GM18519 (cell line): Measurements from ENCODE around the gene PODNL1.
"Not testable (repeated sequence)": the region's sequence is repeated elsewhere in the genome, so short reads cannot be mapped to it uniquely, and the experiment has no call there.

Experiments
- ATAC-seq: cut with Tn5 transposase; IDR thresholded peaks from one replicate; pipeline ENCODE4 v1.9.1; 2021; ENCODE audit warnings: mild to moderate bottlenecking, moderate library complexity; ENCODE audit not compliant: unreplicated experiment, low FRiP score

The PODNL1 gene

GRCh38 chr19:13930402-13930801, 7.8 kb downstream of the PODNL1 start:
- ATAC-seq: no peak

GRCh38 chr19:13929956-13930355, 8.3 kb downstream of the PODNL1 start:
- no peak for ATAC-seq

GRCh38 chr19:13929340-13929739, 8.9 kb downstream of the PODNL1 start:
- no peak for ATAC-seq

GRCh38 chr19:13926715-13927114, 11.5 kb downstream of the PODNL1 start:
- ATAC-seq: no peak

GRCh38 chr19:13926010-13926409, 12.2 kb downstream of the PODNL1 start:
- no peak for ATAC-seq

GRCh38 chr19:13923194-13923987, 14.8 kb downstream of the PODNL1 start:
- no peak for ATAC-seq

- not testable (repeated sequence) for ATAC-seq
These were observed 16.1 kb downstream of the PODNL1 start for GRCh38 chr19:13922118-13922517.

- ATAC-seq: no peak
These were observed 17.1 kb downstream of the PODNL1 start for GRCh38 chr19:13920940-13921747.

- no peak for ATAC-seq
These were observed 17.7 kb downstream of the PODNL1 start for GRCh38 chr19:13920524-13920923.

GRCh38 chr19:13918726-13919411, 19.3 kb downstream of the PODNL1 start:
- no peak for ATAC-seq

GRCh38 chr19:13917888-13918406, 20.3 kb downstream of the PODNL1 start:
- no peak for ATAC-seq

- no peak for ATAC-seq
These were observed 23.4 kb downstream of the PODNL1 start for GRCh38 chr19:13914777-13915176.

- no peak for ATAC-seq
These were observed 24.9 kb downstream of the PODNL1 start for GRCh38 chr19:13913352-13913751.

GRCh38 chr19:13909430-13909829, 28.8 kb downstream of the PODNL1 start:
- ATAC-seq: no peak

- no peak for ATAC-seq
These were observed 29.5 kb downstream of the PODNL1 start for GRCh38 chr19:13908674-13909073.

- no peak for ATAC-seq
These were observed 31.3 kb downstream of the PODNL1 start for GRCh38 chr19:13906910-13907309.

- ATAC-seq: no peak
These were observed 31.7 kb downstream of the PODNL1 start for GRCh38 chr19:13906521-13906904.

GRCh38 chr19:13905634-13906520, 32.3 kb downstream of the PODNL1 start, which contains the start of the genes BRME1 and CC2D1A:
Gene BRME1 (minus strand): TSS chr19:13906117. CDS start chr19:13904892, 1,225 bp downstream.
Gene CC2D1A (plus strand): TSS chr19:13906201. CDS start chr19:13906442, 241 bp downstream.
- peak; percentile 89 for ATAC-seq

- ATAC-seq: no peak
These were observed 35.1 kb downstream of the PODNL1 start for GRCh38 chr19:13902993-13903555.
